HG03280 (cell line): Measurements from ENCODE around the gene SUMF1.

Source experiments
- ATAC-seq: cut with Tn5 transposase; IDR thresholded peaks from one replicate; pipeline ENCODE4 v1.9.1; 2021; ENCODE audit warnings: mild to moderate bottlenecking, moderate library complexity; ENCODE audit not compliant: unreplicated experiment

SUMF1 gene

DNA sequence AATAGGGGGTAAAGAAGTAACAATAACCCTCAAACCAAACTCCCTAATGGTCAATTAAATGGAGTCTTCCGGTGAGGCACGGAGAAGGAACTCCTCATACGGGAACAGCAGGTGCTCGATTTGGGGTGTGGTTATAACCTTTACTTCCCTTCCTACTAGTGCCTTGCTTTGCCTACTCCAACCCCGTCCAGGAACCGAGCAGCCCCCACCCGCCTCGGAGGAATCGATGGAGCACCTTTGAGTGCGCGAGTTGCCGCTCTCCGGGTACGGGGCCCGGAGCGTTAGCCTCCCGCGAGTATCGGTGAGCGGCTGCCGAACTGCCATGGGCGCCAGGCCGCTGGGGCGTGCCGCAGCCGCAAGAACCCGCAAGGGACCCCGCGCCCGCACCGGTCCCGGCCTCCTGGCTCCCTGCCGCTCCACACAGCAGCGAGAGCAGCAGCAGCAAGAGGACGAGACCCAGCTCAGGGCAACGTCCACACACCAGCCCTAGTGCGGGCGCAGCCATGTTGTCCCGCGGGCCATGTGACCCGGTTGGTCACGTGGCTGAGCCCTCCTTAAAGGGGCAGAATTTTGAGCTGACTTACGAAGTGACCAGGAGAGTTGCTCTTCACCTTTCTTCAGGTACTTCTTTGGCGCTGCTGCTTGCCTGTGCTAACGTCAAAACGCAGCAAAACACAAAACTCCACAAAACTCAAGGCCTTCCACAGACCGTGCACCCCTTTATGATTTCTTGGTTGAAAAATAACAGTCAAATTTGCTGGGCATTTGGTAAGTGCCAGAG lies at the start of gene SUMF1:
Gene SUMF1 (minus strand): TSS at position 529 of the 781 bp plus-strand sequence. CDS start 24 bp downstream, at position 505.
- peak; percentile 100 for ATAC-seq

DNA sequence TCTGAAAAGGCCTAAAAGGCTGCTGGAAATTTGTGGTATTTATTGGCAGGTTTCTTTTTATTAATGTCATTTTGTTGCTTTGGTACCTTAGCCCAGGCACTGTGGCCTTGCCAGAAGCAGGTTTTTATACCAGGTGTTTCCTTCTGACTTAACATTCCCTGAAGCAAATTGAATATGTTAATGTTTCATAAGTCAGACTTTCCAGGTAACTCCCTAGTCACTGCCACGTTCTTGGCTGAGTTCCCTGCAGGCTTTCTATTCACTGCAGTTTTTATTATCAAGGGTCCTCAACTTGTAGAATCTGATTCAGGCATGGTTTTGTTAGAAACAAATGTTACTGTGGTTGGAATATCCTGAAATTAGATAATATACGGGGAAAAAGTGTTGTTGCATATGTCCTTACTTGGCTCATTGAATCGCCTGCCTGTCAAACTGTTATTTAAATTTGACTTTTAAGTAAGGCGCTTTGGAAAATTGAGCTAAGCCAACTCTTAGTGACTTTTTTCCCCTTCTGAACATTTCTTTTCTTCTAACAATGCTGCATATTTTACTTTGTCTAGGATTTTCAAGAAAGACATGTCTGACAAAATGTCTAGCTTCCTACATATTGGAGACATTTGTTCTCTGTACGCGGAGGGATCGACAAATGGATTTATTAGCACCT lies 49.0 kb upstream of the SUMF1 start:
- no peak for ATAC-seq

DNA sequence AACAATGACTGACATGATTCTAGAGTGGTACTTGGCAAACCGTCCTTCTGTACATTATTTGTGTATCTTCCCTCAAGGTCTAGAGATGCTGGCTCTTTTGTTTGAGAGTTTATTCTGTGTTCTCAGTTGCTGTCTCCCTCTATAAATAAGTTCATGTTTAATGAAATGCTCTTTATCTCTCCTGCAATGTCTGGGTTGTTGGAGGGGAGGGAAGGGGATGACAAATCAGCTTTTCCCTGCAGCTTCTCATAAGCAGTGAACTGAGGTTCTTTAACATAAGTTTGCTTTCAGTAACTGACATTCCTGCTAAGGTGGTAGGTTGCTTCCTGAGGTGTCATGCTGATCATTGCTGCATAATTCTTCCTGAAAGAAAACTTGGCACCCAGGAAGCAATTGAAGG lies 47.8 kb upstream of the SUMF1 start:
- no peak for ATAC-seq

DNA sequence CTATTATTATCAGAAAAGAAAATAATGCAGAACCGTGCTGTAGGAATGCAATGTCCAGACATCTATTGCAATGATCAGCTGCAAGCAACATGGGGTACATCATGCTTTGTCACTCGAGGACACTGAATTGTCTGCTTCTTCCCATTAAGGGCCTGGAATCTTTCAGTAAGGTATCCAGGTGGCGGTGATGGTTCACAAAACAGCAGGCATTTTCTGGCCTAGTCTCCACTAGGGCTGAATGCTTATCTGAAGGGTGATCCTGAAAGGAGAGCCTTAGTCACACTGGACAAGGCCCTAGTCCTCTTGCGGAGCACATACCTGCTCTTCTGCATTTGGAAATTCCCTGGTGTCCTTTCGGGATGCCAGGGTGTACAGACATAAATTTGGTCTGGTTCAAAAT lies 47.3 kb upstream of the SUMF1 start:
- ATAC-seq = no peak

DNA sequence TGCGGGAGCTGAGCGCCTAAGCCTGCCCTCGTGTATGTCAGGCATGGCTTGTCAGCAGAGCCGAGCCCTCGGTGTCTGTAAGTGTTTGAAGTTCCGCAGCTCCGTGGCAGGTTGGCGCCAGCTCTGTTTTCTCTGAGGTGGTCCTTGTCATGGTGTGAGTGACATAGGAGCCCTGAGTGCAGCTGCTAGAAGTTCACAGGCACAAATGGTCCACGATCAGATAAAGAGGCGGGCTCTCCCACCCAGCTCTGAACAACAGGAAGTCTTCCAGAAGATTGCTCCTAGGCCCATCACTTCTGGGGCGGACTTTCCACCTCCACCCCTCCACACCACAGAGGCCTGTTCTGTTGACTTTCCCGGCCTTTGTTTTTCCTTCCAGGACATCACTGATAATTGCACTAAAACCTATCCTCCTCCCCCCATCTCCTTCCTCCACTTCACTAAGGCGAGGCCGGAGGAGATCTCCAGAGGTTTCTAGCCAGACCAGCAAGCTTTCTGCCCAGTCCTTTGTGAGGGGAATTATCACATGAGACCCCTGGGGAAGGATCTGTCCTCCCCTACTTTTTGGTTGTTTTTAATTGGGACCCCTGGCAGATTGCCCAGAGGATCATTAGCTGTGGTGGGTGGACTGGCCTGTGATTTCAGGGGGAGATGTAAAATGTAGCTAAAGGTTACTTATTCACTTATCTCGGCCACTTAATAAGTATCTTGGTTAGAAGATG lies 46.0 kb upstream of the SUMF1 start:
- ATAC-seq = no peak

DNA sequence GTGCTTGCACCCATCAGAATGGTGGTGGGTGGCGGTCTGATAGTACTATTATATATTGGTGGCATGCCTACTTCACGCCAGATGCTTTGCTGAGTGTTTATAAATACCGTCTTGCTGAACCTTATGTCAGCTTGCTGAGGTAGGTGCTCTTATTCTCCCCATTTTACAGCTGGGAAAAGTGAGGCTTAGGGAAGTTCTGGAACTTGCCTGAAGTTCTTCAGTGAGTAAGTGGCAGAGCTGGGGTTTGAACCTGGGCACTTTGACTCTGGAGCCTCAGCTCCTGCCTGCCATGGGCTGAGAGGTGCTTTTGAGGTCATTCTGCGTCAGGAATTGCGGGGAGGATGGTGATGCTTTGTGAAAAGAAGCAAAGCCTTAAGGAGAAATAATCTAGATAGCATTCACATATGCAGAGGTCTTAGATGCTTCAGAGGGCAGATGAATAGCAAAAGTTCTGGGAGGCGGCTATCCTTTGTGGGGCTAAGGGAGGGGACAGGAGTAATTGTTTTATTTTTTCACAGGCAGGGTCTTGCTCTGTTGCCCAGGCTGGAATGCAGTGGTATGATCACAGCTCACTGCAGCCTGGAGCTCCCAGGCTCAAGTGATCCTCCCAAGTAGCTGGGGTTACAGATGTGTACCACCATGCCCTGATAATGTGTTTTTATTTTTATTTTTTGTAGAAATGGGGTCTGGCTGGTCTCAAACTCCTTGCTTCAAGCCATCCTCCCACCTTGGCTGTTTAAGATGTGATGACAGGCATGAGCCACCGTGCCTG lies 44.6 kb upstream of the SUMF1 start:
- no peak for ATAC-seq

DNA sequence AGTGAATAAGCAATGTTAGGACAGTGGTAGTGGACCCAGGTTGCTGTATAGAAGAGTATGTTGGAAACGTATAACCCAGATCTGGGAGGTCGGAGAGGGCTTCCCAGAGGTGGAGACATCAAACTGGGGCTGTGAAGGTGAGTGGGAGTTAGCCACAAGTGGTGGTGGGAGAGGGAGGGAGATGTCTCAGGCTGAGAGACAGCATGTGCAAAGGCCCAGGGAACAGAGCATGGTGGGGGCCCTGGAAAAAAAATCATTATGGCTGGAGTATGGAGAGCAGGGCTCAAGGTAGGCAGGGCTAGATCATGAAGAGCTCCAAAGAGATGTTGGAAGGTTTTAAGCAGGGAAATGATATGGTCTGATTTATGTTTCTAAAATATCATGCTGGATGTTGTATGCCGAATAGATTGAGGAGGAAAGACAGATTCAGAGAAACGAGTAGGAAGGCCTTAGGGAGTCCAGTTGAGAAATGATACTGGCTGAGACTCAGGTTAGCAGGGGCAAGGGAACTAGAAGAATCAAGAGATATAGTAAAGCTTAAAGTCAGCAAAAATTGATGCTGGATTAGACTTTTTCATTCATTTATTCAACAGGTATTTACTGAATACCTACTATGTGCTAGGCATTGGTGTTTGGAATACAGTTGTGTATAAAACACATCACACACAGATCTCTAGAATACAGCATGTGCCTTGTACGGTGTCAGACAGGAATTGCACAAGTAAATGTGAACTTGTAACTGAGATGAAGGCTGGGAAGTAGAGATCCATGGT lies 43.1 kb upstream of the SUMF1 start:
- no peak for ATAC-seq

DNA sequence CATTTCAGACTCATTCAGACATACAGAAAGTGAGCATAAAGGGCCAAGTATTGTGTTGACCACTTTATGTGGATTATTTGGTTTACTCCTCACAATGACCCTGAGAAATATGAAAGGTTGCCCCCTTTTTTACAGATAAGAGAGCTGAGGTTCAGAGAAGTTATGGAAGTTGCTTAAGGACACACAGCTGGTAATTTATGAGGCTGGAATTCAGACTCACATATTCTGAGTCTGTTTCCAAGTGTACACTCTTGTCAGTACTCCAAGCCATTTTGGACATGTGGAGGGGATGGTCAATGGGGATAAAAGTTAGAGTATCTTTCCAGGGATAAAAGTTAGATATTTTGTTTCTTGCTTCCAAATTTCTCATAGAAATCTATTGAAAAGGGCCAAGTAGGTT lies 42.0 kb upstream of the SUMF1 start:
- no peak for ATAC-seq

DNA sequence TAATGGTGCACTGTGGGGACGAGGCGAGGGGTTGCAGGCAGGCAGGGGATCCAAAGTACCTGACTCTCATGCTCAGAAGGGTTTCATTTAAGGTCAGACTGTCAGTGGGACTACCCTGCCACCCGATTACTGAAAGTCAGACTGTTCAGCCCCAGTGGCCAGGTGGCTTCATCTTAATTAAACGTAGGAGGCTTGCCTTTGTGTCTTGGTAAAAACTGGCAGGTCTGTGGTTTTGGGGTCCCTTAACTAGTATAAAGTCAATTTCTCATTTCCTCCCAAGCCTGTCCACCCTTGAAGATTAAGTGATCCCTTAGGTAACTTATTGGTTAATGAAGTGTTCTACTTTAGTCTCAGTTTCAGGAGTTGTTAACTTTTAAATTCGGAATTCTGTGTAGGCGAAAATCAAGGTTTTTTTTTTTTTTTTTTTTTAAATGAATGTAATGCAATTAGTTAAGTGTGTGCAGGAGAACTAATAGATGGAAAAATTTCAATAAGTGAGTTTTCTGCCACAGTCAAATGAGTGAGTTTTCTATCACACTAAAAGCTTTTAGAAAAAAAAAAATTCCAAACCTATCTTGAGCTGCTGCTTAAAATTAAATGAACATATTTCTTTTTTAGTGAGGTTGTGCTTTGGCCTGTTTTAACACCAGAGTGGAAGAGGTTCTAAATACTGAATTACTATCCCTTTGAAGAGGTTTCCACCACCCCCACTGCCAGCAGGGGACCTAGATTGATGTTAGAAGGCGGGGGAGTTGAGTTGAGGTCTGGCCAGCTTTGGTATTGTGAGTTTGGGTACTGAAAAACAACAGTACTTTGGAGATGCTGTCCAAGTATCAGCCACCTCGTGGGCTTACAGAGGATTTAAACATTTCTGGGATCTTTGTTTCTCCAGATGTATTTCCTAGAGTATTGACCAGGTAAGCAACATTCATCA lies 41.2 kb upstream of the SUMF1 start:
- peak; percentile 47 for ATAC-seq

DNA sequence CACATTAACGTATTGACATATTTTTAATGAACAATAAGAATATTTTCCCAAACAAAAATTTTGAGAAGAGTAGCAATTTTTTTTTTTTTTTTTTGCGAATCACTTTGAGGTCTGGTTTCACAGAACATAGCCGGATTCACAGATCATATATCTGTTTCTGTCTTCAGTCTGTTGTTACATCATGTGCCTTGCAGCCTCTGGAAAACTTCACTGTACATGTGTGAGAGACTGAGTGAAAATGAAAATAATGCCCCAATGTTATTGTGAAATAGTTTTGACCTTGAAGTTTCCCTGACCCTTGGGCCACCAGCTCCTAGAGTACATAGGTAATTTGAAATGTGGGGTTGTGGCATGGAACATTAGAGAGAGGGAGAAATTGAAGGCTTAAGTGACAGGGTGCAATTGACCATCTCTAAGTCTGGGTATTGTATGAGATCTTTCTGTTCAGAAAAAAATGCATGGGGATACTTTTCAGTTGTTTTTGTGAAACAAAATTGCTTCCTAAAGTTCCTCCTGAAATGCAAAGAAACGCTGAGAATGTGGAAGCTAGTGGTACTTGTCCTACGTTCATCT lies 40.0 kb upstream of the SUMF1 start:
- ATAC-seq = peak; percentile 34

DNA sequence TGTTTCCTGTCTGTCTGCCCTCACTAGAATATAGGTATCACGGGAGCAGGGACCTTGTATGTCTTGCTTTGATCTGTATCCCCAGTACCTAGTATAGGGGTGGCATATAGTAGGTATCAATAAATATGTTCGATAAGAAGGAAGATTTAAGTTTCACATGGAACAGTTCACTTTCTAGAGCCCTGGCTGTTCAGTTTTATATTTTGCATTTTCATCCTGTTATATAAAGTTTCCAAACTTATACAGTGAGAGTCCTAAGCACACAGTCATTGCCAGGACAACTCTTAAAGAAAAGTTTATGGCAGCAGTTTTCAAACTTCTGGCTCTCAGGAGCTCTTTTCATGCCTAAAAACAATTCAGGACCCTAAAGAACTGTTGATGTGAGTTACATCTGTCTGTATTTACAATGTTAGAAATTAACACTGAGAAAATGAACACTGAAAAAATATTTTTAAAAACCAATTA lies 39.5 kb upstream of the SUMF1 start:
- no peak for ATAC-seq

DNA sequence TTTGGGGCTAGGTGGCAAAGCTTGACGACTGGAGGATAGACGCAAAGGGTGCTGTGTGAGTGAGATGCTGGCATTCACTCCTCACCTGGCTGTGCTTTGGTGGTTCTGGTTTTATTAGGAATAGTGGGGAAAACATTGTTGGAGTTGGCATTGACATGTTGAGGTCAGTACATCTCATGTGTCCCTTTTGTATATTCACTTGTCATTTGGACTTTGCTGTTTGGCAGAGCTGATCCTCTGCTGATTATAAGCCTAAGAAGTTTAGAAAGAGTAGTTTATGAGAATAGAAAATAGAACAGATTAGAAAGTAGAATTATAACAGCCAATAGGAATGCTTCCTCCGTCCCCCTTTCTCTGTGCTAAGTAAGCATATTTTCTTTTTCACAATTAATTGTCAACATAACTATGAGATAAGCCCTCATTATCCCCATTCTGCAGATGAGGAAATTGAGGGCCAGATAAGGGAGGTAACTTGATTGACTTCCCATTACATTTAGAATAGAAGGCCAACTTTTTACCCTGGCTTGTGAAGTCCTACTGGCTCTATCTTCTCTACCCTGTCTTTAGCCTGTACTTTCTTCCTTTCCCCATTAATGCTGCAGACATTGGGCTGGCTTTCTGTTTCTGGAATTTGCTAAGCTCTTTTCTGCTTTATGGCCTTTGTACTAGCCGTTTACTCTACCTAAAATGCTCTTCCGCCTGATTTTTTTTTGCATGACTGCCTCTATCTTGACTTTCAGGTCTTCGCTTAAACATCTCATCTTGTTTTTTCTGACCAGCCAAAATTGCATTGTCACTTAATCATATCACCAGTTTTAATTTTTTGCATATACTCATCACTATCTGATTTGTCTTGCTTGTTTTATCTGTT lies 38.9 kb upstream of the SUMF1 start:
- no peak for ATAC-seq

DNA sequence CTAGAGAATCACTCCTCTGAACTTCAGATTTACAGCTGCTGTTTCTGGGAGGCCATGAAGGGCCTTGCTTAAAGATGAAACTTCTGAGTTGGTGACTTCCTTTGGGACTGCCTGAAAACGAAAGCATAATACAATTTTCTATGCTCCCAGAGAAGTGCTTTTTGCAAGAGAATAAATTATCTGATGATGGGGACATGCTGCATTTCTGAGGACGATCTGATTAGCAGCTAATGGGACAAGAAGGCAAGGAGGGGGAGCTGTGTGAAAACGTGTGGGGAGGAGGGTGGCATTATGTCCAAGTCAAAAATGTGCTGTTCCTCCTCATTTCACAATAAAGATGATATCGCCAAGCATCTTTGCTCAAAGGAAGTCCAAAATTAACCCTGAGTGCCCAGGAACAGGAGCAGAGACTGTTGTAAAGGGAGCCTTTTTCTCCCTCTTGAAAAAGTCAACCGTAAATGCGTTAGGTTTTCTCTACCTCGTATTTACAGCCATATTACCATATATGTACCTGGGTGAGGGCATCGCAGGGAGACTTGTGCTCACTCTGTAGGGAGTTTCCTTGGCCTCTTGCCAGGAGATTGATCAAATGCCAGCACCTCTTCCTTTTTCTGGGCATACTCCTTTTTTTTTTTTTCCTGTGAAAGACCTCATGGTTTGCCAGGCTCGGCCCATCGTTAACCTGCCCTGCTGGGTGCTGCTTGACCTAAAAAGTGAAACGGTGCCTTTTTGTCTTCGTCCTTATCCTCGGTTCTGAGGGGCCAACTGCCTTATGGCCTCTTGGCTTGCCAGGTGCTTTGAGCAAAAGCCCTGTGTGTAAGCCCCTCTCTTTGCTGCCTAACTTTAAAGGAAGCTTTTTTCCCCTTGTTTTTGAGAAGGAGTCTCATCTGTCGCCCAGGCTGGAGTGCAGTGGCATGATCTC lies 37.5 kb upstream of the SUMF1 start:
- no peak for ATAC-seq

DNA sequence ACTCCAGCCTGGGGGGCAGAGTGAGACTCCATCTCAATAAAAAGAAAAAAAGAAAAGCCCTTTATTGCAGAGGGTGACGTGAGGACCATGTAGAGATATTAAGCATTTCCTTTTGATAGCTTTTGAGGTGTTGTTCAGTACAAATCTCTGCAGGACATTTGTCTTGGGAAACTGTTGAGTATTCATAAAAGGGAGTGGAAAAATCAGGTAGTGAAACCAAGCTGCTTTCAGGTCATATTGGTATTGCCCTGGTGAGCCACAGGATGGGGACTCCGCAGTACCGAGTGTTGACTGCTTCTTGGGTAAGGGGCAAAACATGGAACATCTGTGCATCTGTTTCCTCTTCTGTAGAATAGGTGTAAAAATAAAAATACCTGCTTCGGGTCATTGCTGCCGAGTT lies 36.0 kb upstream of the SUMF1 start:
- ATAC-seq = peak; percentile 46

DNA sequence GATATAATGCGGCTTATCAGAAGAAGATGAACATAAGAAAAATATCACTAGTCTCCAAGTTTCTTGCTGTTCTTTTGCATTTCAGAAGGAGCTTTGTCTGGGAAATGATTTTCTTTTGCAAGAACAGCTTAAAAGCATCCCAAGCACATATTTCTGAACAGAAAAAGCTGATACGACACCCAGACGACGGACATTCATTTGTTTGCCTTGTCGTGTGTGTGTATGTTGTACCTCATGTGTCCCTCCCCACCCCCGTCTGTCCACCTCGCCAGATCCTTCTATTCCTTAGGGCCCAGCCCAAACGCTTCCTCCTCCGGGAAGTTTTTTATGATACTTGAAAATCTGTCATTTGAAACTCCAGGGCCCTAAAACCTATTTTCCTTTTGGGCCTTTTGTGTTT lies 34.9 kb upstream of the SUMF1 start:
- ATAC-seq = no peak

DNA sequence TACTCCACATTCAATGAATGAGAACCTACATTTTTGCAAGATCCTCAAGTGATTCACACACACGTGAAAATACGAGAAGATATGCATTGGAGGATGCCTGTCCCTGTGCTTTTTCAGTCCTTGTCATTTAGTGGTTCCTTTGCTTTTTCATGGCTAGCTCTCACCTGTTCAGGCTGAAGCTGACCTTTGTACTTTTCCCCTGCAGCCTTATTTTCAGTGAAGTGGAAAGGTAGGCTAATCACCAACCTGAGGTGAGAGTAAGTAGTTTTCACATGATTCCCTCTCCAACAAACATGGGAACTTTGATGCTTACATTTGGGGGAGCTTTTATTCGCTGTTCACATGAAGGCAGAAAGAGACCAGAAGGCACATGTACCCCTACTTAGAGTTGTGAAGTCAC lies 34.4 kb upstream of the SUMF1 start:
- ATAC-seq = no peak

DNA sequence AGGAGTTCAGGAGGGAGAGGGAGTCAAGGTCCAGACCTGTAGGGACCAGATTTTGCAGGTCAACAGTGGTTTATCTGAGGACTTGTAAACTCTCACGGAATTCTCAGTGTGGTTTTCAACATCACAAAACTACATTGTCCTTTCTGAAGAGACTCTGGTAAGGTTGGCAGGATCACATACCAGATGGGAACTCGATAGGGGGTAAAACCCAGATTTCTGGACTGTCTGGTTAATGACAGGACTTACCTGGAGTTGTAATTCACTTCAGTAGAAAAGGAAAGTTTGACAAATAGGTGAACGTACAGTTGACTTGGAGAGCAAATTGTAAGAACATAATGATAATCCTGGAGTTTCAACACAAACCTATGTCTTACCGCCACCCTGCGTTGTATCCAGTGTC lies 31.4 kb upstream of the SUMF1 start:
- ATAC-seq = no peak
